HG02571 (cell line): ENCODE data around the gene ODC1.
"Not testable (repeated sequence)": the region's sequence is repeated elsewhere in the genome, so short reads cannot be mapped to it uniquely, and the experiment has no call there.

Experiments used
- ATAC-seq: cut with Tn5 transposase; IDR thresholded peaks from one replicate; pipeline ENCODE4 v1.9.1; 2021; ENCODE audit warnings: mild to moderate bottlenecking, moderate library complexity; ENCODE audit not compliant: unreplicated experiment

ODC1 gene

DNA sequence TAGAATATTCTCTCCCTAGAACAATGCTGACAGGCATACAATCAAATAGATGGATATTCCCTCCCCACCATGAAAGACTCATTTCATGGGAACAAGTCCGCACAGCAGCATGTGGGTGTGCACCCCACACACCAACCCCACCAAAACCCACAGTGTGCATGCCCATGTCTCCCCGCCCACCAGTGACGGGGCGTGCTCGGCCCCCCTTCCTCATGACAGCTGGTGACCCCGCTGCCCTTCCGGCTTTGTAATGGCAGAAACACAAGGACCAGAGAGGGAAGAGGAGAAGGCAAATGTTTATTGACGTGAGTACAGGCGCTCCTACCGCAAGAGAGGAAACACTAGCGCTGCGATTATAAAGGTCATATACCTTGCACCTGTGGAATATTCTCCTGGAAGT lies 30.8 kb upstream of the ODC1 start:
- ATAC-seq = no peak

DNA sequence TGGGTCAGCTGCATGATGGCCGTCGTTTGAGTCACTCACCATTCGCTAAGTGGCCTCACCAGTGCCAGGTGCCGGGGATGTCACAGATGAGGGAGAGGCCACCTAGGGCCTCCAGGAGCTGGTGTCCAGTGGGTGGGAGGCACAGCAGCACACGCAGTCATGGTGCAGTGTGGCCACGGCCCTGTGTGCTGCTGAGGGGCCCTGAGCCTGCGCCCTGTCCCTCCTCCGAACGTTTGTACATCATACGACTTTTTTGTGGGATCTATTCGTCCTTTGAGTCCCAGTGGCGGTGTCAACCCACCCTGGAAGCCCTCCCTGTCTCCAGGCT lies 30.1 kb upstream of the ODC1 start:
- no peak for ATAC-seq

DNA sequence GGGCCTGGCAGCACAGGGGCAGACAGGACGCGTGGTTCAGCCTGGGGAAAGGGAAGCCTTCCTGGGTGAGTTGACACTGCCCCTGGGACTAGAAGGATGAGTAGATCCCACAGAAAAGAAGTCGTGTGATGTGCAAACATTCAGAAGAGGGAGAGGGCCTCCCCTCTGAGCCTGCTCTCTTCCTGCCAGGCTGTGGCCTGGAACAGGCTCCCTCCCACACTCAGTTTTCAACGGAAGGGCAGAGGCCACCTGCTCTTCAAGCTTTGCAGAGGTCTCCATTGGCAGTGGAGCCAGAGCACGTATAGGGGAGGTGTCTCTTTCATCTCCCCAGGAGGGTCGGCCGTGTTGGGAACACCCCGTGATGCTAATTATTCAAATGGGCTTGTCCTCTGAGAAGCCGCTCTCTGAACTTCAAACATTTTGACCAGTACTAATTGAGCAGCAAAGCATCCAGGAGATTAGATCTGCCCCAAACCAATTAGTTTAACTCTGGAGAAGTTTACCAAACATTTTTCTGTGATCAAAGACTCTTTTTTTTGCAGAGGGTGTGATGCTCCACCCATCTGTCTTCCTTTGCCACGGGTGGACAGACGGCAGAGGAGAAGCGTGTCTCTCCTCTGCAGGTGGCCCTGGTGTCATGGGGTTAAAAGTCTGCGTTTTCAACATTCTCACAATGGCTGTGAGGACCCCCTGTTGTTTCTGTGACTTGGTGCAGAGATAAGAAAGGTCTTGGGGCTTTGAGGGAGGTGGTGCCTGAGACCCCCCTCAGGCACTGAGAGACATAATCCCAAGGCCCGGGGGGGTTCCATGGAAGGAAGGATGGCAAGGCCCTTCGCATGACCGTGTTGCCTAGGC lies 29.5 kb upstream of the ODC1 start:
- no peak for ATAC-seq

DNA sequence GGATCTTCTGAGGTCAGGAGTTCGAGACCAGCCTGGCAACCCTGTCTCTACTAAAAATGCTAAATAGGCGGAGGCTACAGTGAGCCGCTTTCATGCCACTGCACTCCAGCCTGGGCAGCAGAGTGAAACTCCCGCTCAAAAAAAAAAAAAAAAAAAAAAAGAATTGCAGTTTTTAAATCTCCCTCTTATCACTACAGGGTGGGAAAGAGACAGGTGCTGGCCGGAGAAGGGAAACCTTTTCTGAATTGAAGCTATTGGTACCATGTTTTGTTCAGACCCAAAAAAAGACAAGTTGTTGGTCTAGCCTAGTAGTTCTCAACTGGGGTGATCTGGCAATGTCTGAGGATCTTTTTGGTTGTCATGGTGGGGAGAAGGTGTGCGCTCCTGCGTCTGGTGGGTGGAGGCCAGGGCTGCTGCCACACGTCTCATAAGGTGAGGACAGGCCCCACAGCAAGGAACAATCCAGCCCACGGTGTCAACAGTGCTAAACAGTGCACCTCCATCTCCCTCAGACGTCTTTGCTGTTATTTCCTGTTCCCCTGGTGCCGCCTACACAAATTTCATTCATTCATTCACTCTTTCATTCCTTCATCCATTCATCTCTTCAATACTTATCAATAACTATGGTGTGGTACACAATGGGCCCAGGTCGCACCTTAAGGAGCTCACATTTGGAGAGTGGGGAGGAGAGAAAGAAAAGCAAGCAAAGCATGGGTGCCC lies 28.8 kb upstream of the ODC1 start:
- ATAC-seq = no peak

DNA sequence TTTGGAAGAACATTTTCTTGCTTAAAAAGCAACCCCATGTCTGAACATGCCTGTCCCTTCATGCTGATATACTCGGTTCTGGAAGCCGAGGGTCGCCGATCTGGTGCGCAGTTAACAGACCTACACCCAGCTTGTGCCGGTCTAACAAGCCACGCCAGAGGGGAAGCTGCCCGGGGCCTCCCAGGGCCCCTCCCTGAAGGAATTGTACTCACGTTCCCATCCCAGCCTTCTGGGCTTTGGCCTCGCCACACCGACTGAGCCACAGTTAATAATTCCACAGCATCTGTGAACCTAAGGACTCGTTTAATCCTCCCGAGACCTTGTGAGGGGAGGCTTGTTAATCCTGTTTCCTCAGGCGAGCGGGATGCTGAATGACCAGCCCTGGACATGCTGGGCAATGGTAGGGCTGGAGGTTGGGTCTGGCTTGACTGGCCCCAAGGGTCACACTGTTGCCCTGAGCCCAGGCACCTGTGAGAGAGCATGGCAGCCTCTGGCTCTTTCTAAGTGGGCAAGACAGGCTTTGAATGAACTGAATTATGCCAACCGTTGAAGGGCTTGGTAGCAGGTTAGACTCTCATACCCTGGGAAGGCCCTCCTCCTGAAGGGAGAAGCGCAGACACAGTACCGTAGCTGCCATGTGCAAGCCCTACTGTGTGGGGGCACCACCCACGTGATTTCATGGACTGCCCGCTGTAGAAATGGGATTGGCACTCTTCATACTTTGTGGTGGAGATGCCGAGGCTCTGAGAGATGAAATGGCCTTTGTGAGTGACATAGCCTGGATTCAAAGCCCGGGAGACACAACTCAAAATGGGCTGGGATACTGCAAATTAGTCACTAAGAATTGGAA lies 27.9 kb upstream of the ODC1 start:
- ATAC-seq = no peak

DNA sequence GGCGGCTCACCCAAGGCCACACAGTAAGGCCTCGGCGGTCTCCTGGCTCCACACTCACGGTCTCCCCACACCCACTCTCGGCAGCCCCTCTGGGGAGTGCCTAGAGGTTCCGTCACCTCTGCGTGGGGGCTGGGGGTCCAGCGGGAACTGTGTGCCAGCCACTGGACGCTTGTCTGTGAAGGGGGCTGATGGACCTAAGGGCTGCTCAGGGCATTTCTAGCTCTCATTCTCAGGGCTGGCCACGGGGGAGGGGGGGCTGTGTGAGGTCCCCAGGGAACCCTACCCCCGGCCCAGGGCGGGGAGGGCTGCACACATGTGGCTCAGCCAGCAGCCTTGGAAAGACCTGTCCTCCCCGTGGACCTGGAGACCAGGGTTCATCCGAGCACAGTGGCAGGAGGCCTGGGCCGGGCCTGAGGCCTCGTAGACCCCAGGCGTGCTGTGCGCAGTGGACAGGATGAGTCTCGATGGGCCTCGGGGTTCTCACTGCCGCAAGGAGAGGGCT lies 27.1 kb upstream of the ODC1 start:
- no peak for ATAC-seq

DNA sequence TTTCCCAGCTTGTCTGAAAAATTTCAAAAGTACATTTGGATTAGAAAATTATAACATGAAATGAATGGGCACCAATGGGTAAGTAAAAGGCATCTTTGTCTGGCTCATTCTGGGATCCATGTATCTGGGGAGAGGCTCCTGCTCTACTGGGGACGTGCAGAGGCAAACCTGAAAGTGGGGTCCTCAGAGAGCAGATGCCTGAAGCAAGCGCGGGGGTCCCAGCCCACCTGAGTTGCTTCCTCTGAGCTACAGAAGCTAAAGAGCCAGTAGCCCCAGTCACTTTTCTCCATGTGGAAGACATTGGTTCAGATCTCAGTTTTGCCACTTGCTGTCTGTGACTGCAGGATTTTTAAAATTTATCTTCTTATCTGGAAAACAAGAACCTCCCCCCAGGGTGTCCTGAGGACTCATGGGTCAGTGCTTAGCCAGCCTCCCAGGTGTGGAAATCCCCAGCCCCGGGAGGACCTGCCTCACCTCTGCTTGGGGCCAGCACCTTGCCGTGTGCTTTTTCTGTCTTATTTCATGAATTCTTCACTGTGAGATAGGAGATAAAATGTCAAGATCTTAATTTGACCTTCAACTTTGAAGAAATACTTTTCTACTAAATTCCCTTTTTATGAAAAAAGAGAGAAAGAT lies 25.1 kb upstream of the ODC1 start:
- ATAC-seq = no peak

DNA sequence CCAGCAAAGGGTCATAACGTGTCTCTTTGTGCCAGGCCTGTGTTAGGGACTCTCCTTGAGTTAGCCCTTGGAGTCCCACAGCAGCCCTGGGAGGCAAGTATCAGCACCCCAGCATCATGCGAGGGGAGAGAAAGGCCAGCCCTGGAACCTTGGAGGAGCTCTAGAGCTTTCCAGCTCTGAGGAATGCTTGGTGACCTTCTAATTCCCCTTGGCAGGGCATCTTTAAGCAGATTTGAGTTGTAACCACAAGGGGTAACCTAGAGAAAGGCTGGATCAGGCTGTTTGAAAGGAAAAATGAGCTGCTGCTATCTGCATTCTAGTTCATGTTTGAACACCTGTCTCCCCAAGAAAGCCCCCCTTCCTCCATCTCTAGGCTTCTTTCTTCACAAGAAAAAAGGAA lies 23.8 kb upstream of the ODC1 start:
- ATAC-seq = no peak

DNA sequence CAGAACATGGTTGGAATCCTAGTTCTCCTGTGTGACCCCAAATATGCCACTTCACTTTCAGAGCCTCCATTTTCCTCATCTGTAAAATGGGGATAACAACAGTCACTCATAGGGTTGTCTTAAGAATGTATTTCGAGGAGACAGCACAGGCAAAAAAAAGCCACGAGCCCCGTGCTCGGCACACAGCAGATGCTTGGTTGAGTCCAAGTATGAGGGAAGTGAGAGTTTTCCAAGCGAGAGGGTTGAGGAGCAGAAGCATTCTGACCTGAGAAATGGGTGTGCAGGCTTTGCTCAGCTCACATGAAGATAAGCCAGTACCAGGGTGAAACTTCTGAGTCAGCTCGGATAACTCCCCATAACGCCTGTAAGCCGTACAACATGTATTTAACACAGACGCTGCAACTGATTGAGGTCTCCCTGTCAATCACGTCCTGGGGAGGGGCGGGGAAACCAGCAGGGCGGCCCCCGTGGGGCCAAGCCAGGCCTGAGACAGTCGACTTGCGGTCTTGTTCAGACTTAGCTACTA lies 23.0 kb upstream of the ODC1 start:
- no peak for ATAC-seq

DNA sequence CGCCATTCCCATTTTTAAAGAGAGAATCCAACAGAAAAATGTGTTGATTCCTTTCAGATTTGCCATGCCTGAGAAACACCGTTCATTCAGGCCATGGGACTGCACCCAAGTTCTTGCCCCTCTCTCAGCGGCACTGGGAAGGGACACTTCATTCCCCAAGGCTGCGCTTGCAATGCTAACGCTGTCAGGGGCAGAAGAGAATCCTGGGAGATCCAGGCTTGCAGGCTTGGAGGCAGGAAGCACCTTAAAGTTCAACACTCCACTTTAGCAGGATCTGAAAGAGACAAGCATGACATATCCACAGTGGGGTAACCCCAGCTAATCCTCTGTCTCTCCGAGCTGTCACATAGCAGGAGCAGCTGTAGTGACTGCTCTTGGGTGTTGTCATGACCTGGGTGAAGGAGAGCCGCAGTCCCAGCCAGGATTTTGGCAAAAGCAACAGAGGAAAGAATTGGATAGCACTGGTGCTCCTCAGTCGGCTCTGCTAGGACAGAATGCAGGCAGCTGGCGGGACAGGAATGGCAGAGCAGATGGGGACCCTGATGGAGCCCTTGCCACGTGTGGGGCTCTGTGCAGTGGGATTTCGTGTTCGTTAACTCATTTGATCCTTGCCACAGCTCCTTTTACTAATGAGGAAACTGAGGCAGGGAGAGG lies 22.0 kb upstream of the ODC1 start:
- ATAC-seq = no peak

DNA sequence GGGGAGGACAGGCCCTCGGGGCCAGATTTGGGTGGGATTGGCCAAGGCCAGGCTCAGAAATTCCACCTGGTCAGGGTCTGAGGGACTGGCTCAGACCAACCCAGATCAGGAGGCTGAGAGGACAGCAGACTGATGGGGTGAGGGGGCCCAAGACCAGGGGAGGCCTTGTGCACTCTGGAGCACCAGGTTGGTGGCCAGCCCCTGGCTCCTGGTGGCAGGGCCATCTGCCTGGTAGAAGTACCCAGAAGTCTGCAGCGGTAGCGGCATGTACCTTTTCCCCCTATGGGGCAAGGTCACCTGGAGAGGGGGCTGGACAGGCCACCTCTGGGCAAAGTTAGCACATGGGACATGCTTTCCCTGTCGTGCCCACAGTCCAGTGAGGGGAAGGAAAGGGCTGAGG lies 21.2 kb upstream of the ODC1 start:
- no peak for ATAC-seq

DNA sequence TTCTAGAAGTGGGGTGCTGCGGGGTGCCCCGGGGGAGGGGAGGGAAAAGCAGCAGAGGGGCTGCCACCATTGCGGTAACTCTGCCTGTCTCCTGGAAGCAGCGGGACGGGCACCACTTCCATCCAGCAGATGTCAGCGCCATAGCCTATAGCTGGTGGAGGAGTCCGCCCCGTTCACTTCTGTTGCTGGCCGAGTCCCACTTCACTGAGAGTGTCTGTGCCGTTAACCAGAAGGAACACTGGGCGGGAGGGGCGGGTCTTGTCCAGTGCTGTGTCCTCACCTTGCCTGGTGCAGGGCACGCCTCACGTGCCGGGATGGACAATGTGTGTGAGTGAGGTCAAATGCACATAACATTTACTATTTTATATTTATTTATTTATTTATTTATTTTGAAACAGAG lies 19.3 kb upstream of the ODC1 start:
- ATAC-seq = no peak

DNA sequence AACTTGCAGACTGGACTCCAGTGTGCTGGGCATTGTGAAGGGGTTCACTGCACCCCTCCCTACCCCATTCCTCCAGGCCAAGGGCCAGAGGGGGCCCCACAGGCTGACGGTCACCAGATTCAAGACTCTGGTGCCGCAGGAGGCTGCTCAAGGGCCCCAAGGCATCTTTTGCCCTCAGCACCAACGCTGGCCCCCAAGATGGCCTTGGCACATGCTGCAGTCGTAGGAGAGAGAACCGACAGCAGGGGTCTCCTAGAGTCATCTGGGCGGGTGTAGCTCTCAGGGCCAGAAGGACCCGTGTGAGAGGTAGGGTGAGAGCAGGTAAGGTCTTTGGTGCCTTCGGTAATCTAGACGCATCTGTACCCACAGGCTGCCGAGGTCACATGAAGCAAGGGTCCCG lies 18.7 kb upstream of the ODC1 start:
- ATAC-seq = no peak

DNA sequence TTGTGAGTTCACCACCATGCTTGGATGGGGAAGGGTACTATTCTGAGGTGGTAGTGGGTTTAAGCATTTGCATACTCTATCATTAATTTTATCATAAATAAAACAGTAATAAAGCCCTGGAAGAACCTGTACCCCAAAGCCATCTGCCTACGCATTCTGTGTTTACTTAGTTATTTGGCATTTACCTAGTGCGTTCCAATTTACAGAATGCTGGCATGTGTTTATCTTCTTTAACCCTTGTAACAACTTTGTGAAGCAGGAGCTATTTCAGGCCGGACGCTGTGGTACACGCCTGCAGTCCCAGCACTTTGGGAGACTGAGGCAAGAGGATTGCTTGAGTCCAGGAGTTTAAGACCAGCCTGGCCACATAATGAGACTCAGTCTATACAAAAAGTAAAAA lies 17.8 kb upstream of the ODC1 start:
- ATAC-seq = no peak

DNA sequence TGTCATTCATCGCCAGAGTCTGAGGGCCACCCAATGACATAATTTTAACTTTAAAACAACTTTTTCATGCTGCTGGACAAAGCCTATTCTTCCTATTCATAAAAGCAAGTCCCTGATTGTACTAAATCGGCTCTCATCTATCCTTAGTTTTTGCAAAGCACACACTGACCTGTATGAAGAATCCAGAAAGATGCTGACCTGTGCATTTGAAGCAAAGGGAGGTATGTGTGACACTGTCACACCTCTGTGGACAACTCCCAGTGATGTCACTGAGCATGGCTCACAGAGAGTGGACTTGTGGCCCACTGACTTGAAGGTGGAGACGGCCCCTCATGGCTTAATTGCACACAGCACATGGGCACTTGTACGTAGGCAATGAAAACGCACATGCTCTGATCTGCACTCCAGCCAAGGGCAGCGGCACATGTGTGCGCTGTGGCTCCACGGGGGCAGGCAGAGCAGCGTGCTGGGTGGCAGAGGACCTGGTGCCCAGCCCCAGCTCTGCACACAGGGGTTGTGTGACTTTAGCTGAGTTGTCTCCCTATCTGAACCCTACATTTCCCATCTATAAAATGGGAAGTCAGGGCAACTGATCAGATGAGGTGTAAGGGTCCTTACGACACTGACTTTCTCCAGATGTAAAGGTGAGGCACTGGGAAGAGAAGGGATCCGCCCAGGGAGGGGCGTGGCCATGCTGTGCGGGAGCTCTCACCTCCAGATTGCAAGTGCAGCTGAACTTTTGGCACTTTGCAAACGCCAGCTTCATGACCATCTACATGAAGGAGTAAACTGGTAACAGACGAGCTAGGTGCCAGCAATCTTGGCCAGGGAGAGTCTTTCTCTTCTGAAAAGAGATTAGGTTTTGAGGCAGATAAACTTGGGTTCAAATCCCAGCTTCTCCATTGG lies 14.3 kb upstream of the ODC1 start:
- ATAC-seq = no peak

DNA sequence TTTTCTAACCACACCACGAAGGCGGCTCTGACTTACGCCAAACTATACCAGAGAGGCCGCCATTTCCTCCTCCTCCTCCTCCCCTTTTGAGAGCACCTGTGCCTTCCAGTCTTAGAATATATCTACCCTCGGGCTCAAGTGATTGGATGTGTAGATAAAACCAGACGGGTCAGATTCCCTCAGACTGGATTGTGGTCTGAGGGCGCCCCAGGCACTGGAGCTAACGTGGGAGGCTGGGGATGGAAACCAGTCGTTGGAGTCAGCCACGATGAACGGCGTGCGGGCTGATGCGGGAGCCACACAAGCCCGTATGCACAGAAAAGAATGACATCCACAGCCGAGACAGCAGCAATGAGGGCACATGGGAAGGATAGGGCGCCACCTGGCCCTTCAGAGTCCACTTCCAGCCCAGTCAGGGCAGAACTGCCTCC lies 12.3 kb upstream of the ODC1 start:
- ATAC-seq = no peak

DNA sequence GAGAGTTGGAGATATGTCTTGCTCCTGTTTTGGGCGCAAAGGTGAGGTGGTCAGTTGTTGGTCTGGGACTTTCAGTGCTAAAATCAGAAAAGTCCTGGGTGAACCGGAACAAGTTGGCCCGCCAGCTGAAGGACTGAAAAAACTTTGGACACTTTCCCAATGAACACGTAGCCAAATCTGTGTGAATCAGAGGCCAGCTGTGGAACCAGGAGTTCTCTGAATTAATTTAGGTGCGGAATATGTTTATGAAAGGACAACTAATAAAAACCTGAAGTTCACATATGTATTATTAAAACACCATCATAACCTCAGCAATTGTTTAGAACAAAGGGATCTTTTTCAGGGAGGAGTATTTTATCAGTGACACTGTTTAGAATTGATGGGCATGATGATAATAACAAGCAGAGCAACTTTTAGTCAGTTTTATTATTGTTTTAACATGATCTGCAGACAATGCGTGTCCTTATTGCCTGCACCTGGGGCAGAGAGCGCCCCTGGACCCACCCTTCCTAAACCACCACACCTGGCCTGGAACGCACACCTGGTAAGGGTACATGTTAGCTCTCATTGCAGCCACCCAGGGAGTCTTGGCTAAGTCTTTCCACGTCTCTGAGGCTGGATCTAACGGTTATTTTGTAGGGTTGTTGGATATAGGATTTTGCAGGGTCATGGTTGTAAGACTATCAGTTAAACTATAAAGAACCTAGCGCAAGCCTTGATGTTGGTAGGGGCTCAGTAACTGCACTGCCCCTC lies 9.9 kb upstream of the ODC1 start:
- no peak for ATAC-seq

DNA sequence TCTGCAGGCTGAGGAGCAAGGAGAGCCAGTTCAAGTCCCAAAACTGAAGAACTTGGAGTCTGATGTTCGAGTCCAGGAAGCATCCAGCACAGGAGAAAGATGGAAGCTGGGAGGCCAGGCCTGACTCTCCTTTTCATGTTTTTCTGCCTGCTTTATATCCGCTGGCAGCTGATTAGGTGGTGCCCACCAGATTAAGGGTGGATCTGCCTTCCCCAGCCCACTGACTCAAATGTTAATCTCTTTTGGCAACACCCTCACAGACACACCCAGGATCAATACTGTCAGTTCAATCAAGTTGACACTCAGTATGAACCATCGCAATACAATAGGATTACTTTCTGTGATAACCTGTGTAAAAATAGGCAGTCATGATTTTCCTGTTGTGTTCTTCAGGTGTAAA lies 9.1 kb upstream of the ODC1 start:
- not testable (repeated sequence) for ATAC-seq

DNA sequence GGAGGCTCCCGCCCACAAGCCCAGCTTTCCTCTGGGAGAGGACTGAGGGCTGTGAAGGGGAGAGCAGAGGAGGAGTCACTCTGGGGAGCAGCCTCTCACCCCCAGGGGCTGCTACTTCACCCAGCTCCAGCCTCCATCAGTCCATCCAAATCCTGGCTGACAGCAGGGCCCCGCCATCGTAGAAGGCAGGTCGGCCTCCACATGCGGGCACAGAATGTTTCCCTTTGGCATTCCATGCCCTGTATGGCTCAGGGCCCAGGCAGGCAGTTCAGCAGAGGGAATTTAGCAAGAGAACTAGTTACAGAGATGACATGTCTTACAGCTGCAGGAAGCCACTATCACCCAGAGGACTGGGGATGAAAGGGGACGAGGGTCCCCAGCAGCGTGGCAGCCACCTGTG lies 6.4 kb upstream of the ODC1 start:
- no peak for ATAC-seq
